Measurements from ENCODE around the gene STX2.
A peak's percentile ranks its signal among the peaks of the same experiment; 100 is the strongest.
"Not testable (repeated sequence)": the region's sequence is repeated elsewhere in the genome, so short reads cannot be mapped to it uniquely, and the experiment has no call there.

STX2 gene

GRCh38 chr12:130761537-130762318, 77.3 kb downstream of the STX2 start:
- no peak for FAIRE-seq

- no peak for FAIRE-seq
Measured at GRCh38 chr12:130754234-130754901, 84.7 kb downstream of the STX2 start.

GRCh38 chr12:130752692-130753230, 86.3 kb downstream of the STX2 start:
- FAIRE-seq = no peak

- FAIRE-seq = not testable (repeated sequence)
Measured at GRCh38 chr12:130752037-130752436, 87.0 kb downstream of the STX2 start.

GRCh38 chr12:130748786-130749185, 90.3 kb downstream of the STX2 start:
- FAIRE-seq = no peak

- FAIRE-seq = no peak
Measured at GRCh38 chr12:130747867-130748740, 90.9 kb downstream of the STX2 start.

- FAIRE-seq = no peak
Measured at GRCh38 chr12:130746546-130746945, 92.5 kb downstream of the STX2 start.

GRCh38 chr12:130745921-130746320, 93.1 kb downstream of the STX2 start:
- peak; percentile 53 for FAIRE-seq

GRCh38 chr12:130744274-130744673, 94.8 kb downstream of the STX2 start:
- no peak for FAIRE-seq

- FAIRE-seq = no peak
Measured at GRCh38 chr12:130743606-130744005, 95.4 kb downstream of the STX2 start.

- no peak for FAIRE-seq
Measured at GRCh38 chr12:130743176-130743575, 95.9 kb downstream of the STX2 start.

GRCh38 chr12:130742716-130743115, 96.3 kb downstream of the STX2 start:
- FAIRE-seq = no peak

- FAIRE-seq = no peak
Measured at GRCh38 chr12:130742112-130742511, 96.9 kb downstream of the STX2 start.
